A549 treated with RU486 at 1 μM for 4 hours (cell line): ENCODE data around the gene ARGLU1. TPM values are rescaled to one million over a fixed set of nuclear protein-coding genes. Genes with fewer than 3 reads are reported as not detected.

Experiments used
- total RNA-seq: library from RNA; stranded (reverse); fragments of 200-300 nt; extraction: Qiagen RNA extraction; gene quantifications from 5 replicates; pipeline ENCODE4 v1.2.3, GENCODE V29; 2022; ENCODE audit warnings: low read depth

ARGLU1 gene
- 38.2 to 47.1 TPM (median 40.3 TPM) in 5 replicates for total RNA-seq

GRCh38 chr13:106567474-106568298 is at the start of gene ARGLU1:
ARGLU1 (minus strand) TSS chr13:106568137; CDS start chr13:106567919, 218 bp downstream.

GRCh38 chr13:106535552-106536243 is 32.2 kb downstream of the ARGLU1 start, which contains the start of gene EFNB2:
EFNB2 (minus strand) TSS chr13:106535662; CDS start chr13:106534964, 698 bp downstream.

Other genes with a start within 250 kb of the ARGLU1 start
- gene EFNB2, start 32.5 kb downstream of the ARGLU1 start, total RNA-seq: 2.2 to 3.2 TPM (median 2.8 TPM) in 5 replicates